ENCODE data around the gene BAHCC1.

Gene BAHCC1

DNA sequence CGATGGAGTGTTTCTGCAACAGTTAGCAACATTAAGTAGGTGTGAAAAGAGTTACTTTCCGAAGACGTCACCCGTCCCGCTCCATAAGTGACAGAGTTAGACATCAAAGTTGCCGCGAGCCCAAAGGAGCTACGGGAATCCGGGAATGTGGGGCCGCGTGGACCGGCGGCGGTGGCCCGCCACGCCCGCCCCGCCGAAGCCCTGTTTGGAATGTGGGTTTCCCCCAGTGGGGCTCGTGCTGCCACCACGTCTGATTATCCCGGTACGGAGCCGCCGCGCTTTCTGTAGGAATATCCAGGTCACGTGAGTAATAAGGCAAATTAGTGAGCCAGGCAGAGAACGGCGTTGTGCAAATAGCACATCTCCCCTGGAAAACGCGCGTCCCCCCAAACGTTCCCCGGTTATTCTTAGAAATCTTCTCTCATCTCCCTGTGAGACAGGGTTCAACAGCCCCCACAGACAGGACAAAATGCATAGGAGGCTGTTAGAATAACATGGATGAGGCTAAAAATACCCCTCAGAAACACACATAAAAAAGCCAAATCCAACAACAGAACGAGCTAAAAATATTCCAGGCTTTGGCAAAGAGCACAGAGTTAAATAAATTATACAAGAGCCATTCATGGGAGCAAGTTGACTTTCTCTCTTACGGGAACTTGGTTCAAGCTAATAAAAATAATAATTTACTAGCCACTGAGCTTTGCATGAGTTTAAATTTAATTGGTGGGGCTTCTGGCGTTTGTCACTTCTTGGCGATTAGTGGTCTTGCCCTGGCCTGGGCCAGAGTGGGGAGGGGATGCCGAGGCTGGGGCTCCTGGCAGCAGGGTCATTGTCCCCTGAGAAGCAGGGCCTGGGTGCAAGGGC, 8.6 kb downstream of the BAHCC1 start:
- no peaks in the 10 kb centered on the region for H3K4me1 ChIP-seq (ENCODE audit: low read depth, poor library complexity, severe bottlenecking)
- no peak overlapping the region for H2AFZ ChIP-seq (ENCODE audit: low read depth)
- no peak overlapping the region for H3K9ac ChIP-seq
- H3K36me3 ChIP-seq (ENCODE audit: insufficient read depth) = no peaks in the 10 kb centered on the region
- H3K27ac ChIP-seq = no peak overlapping the region
- H4K20me1 ChIP-seq (ENCODE audit: insufficient read depth) = no peaks in the 10 kb centered on the region
- H3K79me2 ChIP-seq (ENCODE audit: insufficient read depth, low read depth) = no peaks in the 10 kb centered on the region
- no peak overlapping the region for H3K4me2 ChIP-seq
- peaks cover 94% of the 10 kb centered on the region for H3K27me3 ChIP-seq (ENCODE audit: insufficient read depth, low read depth)
- H3K4me3 ChIP-seq (IDR thresholded peaks at IDR 0.05; ENCODE audit: insufficient read depth, low read depth, low read length) = no peak overlapping the region
- no peak for TF ChIP-seq CTCF (conservative IDR thresholded peaks at IDR 0.05; ENCODE audit: low read depth, low read length)

DNA sequence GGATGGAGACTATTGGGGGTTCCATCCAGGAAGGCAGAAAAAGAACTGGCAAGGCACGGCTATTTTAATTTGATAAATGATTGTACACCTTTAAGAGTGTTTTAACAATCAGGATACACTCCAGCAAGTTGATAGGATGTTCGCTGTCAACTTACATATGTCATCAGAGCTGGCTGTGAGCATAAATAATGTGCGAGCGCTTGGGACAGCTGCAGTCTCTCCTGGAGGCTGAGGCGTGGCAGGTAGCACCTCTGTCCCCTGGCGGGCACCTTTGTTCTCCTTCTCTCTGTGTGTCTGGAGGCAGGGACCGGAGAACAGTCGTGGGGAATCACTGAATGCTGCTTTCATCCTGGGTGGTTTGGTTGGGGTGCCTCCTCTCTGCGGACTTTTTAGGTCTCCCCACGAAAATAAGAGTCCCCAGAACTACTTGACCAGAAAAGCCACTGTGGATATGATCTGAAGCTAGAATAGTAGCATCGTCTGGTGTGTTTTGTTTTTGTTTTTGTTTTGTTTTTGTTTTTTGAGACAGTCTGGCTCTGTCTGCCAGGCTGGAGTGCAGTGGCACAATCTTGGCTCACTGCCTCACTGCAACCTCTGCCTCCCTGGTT, 9.4 kb downstream of the BAHCC1 start:
- H3K4me2 ChIP-seq = no peak overlapping the region
- no peak overlapping the region for H3K4me3 ChIP-seq (IDR thresholded peaks at IDR 0.05; ENCODE audit: insufficient read depth, low read depth, low read length)
- H3K4me1 ChIP-seq (ENCODE audit: low read depth, poor library complexity, severe bottlenecking) = no peaks in the 10 kb centered on the region
- TF ChIP-seq CTCF (conservative IDR thresholded peaks at IDR 0.05; ENCODE audit: low read depth, low read length) = no peak
- H4K20me1 ChIP-seq (ENCODE audit: insufficient read depth) = no peaks in the 10 kb centered on the region
- no peak overlapping the region for H3K27ac ChIP-seq
- peaks cover 100% of the 10 kb centered on the region for H3K27me3 ChIP-seq (ENCODE audit: insufficient read depth, low read depth)
- no peaks in the 10 kb centered on the region for H3K79me2 ChIP-seq (ENCODE audit: insufficient read depth, low read depth)
- no peaks in the 10 kb centered on the region for H3K36me3 ChIP-seq (ENCODE audit: insufficient read depth)
- H3K9ac ChIP-seq = no peak overlapping the region
- H2AFZ ChIP-seq (ENCODE audit: low read depth) = no peak overlapping the region

- H3K27ac ChIP-seq = no peak overlapping the region
- H3K9ac ChIP-seq = no peak overlapping the region
- H3K4me2 ChIP-seq = no peak overlapping the region
These were observed 10.2 kb downstream of the BAHCC1 start for GRCh38 chr17:81405411-81405872.

More at GRCh38 chr17:81405411-81405872, 10.2 kb downstream of the BAHCC1 start:
- Histone ChIP-seq H3K4me1 (ENCODE audit: low read depth, poor library complexity, severe bottlenecking) (no peaks in the 10 kb centered on the region), H3K36me3 (ENCODE audit: insufficient read depth) (no peaks in the 10 kb centered on the region), H3K79me2 (ENCODE audit: insufficient read depth, low read depth) (no peaks in the 10 kb centered on the region), H4K20me1 (ENCODE audit: insufficient read depth) (no peaks in the 10 kb centered on the region), H3K27me3 (ENCODE audit: insufficient read depth, low read depth) (peaks cover 100% of the 10 kb centered on the region), H3K4me3 (IDR thresholded peaks at IDR 0.05; ENCODE audit: insufficient read depth, low read depth, low read length) (no peak overlapping the region), H2AFZ (ENCODE audit: low read depth) (no peak overlapping the region)
- no peak for TF ChIP-seq CTCF (conservative IDR thresholded peaks at IDR 0.05; ENCODE audit: low read depth, low read length)
